GM23338 (cell line): Measurements from ENCODE around the gene ARHGEF17. TPM values are rescaled to one million over a fixed set of nuclear protein-coding genes. Genes with fewer than 3 reads are reported as not detected.

Experiments used
- ATAC-seq: fragments of 200-7000 bp; cut with Tn5 transposase; 3 replicates; pipeline ENCODE4 v1.9.1; 2020
- DNase-seq: peaks from one replicate; pipeline ENCODE4 v3.0.0-alpha.2; 2015; ENCODE audit warnings: low spot score
- H2AFZ ChIP-seq: fragments of 200-600 bp; sonication (generic); 2 replicates; pipeline ENCODE4 v1.8.0; 2016; ENCODE audit warnings: antibody characterized with exemption, mild to moderate bottlenecking, moderate library complexity
- H3F3A ChIP-seq: fragments of 200-600 bp; sonication (generic); replicated peaks from 2 replicates; pipeline ENCODE4 v1.8.0; 2017; ENCODE audit warnings: antibody characterized with exemption, mixed run types, low read depth
- H3K27ac ChIP-seq: fragments of 200-600 bp; sonication (generic); 2 replicates; pipeline ENCODE4 v1.6.1; 2016; ENCODE audit warnings: low read depth
- H3K27me3 ChIP-seq: fragments of 200-600 bp; sonication (generic); 2 replicates; pipeline ENCODE4 v1.8.0; 2016; ENCODE audit warnings: mild to moderate bottlenecking, mixed run types, moderate library complexity; ENCODE audit not compliant: insufficient read depth
- H3K36me3 ChIP-seq: fragments of 200-600 bp; sonication (generic); 2 replicates; pipeline ENCODE4 v1.8.0; 2016; ENCODE audit warnings: mild to moderate bottlenecking; ENCODE audit not compliant: insufficient read depth
- H3K4me1 ChIP-seq: fragments of 200-600 bp; sonication (generic); 2 replicates; pipeline ENCODE4 v1.8.0; 2016; ENCODE audit warnings: mild to moderate bottlenecking, moderate library complexity; ENCODE audit not compliant: insufficient read depth
- H3K4me2 ChIP-seq: fragments of 200-600 bp; sonication (generic); 2 replicates; pipeline ENCODE4 v1.7.1; 2017; ENCODE audit warnings: mixed run types
- H3K4me3 ChIP-seq: fragments of 200-600 bp; sonication (generic); 2 replicates; pipeline ENCODE4 v1.6.1; 2016; ENCODE audit warnings: mixed run types
- H3K79me2 ChIP-seq: fragments of 200-600 bp; sonication (generic); replicated peaks from 2 replicates; pipeline ENCODE4 v1.8.0; 2017; ENCODE audit warnings: mild to moderate bottlenecking; ENCODE audit not compliant: insufficient read depth
- H3K9me2 ChIP-seq: fragments of 200-600 bp; sonication (generic); 2 replicates; pipeline ENCODE4 v1.8.0; 2017; ENCODE audit not compliant: insufficient read depth
- H4K20me1 ChIP-seq: fragments of 200-600 bp; sonication (generic); replicated peaks from 2 replicates; pipeline ENCODE4 v1.8.0; 2017; ENCODE audit warnings: mild to moderate bottlenecking; ENCODE audit not compliant: insufficient read depth
- H3K27ac Mint-ChIP-seq: 2 replicates; pipeline ENCODE4 v1.8.0; 2020; ENCODE audit warnings: inconsistent platforms, mild to moderate bottlenecking, moderate library complexity, mixed read lengths
- H3K27me3 Mint-ChIP-seq: 3 replicates; pipeline ENCODE4 v1.8.0; 2022; ENCODE audit warnings: low read depth, mild to moderate bottlenecking, moderate library complexity, mixed read lengths, inconsistent platforms; ENCODE audit not compliant: insufficient read depth, poor library complexity
- H3K36me3 Mint-ChIP-seq: 3 replicates; pipeline ENCODE4 v1.8.0; 2021; ENCODE audit warnings: low read depth, mild to moderate bottlenecking, inconsistent platforms, moderate library complexity, mixed read lengths
- H3K4me1 Mint-ChIP-seq: 3 replicates; pipeline ENCODE4 v1.8.0; 2020; ENCODE audit warnings: mild to moderate bottlenecking, inconsistent platforms, mixed read lengths
- H3K4me3 Mint-ChIP-seq: 3 replicates; pipeline ENCODE4 v1.8.0; 2021; ENCODE audit warnings: moderate library complexity, mild to moderate bottlenecking, inconsistent platforms, mixed read lengths
- H3K9me3 Mint-ChIP-seq: 3 replicates; pipeline ENCODE4 v1.8.0; 2020; ENCODE audit warnings: moderate library complexity, mild to moderate bottlenecking, inconsistent platforms, mixed read lengths
- EZH2phosphoT487 ChIP-seq: fragments of 200-600 bp; sonication (generic); IDR thresholded peaks from one replicate; pipeline ENCODE4 v1.8.1; 2018; ENCODE audit warnings: antibody characterized with exemption; ENCODE audit not compliant: unreplicated experiment
- JUNB ChIP-seq: IDR thresholded peaks from one replicate; pipeline ENCODE4 v1.6.1; 2016; ENCODE audit warnings: antibody characterized with exemption; ENCODE audit not compliant: unreplicated experiment
- NANOG ChIP-seq: IDR thresholded peaks from 2 replicates; pipeline ENCODE4 v1.6.1; 2016; ENCODE audit warnings: antibody characterized with exemption, borderline replicate concordance
- POLR2AphosphoS5 ChIP-seq: IDR thresholded peaks from 2 replicates; pipeline ENCODE4 v1.6.1; 2016; ENCODE audit warnings: antibody characterized with exemption, low read depth
- STAT1 ChIP-seq: IDR thresholded peaks from one replicate; pipeline ENCODE4 v1.6.1; 2016; ENCODE audit warnings: antibody characterized with exemption; ENCODE audit not compliant: unreplicated experiment
- ZNF114 ChIP-seq: fragments of 250-450 bp; sonication (Bioruptor Pico); IDR thresholded peaks from 2 replicates; pipeline ENCODE4 v1.5.0; 2020; ENCODE audit warnings: mild to moderate bottlenecking, moderate library complexity
- polyA plus RNA-seq: library from polyadenylated mRNA; unstranded; fragments of >200 nt; fragmentation: Nextera tagmentation; extraction: Ambion mirVana; gene quantifications from 2 replicates; pipeline ENCODE4 v1.2.1, GENCODE V29; 2016
- total RNA-seq: library from RNA; depleted of rRNA; stranded (reverse); fragments of >200 nt; shearing (Covaris generic); gene quantifications from 2 replicates; pipeline ENCODE4 v1.2.3, GENCODE V29; 2014
- TF ChIP-seq, protein P1 (sequence below): fragments of 250-450 bp; sonication (Bioruptor Pico); IDR thresholded peaks from 2 replicates; pipeline ENCODE4 v1.5.0; 2020; ENCODE audit warnings: mild to moderate bottlenecking, moderate library complexity
- TF ChIP-seq, protein P2 (sequence below): IDR thresholded peaks from 2 replicates; pipeline ENCODE4 v1.6.1; 2016; ENCODE audit warnings: antibody characterized with exemption
- TF ChIP-seq, protein P3 (sequence below), 2 experiments: fragments of 200-600 bp in 1 of 2; sonication (generic) in 1 of 2; conservative IDR thresholded peaks; 2 replicates each; pipeline versions ENCODE4 v1.5.1 to v1.6.1; 2016 to 2017; ENCODE audit warnings: antibody characterized with exemption in 2 of 2, low read depth in 2 of 2, mild to moderate bottlenecking in 2 of 2, moderate library complexity in 1 of 2

ARHGEF17 gene
- total and polyA plus RNA-seq, 2 experiments from 2014 or later = 2.9 to 15.0 TPM

DNA sequence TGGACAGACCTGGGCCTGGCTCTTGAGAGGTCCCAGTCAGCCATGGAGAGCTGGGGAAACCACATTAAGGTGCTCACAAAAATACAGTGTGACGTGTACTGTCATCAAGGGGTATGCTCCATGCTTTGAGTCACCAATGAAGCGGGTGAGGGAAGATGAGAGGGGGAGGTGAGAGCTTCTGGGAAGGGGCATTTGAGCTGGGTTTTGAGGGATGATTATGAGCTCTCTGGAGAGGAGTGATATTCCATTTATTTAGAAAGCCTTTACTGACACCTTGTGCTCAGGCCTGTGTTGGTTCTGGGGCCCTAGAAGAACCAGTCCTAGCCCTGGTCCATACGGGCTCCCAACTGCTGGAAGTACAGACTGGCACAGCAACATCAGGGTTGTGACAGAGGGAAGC lies 10.4 kb upstream of the ARHGEF17 start:
- no peaks in the 10 kb centered on the region for H3K36me3 ChIP-seq
- DNase-seq (no peak), ATAC-seq (no peak)
- TF ChIP-seq, protein P1, sequence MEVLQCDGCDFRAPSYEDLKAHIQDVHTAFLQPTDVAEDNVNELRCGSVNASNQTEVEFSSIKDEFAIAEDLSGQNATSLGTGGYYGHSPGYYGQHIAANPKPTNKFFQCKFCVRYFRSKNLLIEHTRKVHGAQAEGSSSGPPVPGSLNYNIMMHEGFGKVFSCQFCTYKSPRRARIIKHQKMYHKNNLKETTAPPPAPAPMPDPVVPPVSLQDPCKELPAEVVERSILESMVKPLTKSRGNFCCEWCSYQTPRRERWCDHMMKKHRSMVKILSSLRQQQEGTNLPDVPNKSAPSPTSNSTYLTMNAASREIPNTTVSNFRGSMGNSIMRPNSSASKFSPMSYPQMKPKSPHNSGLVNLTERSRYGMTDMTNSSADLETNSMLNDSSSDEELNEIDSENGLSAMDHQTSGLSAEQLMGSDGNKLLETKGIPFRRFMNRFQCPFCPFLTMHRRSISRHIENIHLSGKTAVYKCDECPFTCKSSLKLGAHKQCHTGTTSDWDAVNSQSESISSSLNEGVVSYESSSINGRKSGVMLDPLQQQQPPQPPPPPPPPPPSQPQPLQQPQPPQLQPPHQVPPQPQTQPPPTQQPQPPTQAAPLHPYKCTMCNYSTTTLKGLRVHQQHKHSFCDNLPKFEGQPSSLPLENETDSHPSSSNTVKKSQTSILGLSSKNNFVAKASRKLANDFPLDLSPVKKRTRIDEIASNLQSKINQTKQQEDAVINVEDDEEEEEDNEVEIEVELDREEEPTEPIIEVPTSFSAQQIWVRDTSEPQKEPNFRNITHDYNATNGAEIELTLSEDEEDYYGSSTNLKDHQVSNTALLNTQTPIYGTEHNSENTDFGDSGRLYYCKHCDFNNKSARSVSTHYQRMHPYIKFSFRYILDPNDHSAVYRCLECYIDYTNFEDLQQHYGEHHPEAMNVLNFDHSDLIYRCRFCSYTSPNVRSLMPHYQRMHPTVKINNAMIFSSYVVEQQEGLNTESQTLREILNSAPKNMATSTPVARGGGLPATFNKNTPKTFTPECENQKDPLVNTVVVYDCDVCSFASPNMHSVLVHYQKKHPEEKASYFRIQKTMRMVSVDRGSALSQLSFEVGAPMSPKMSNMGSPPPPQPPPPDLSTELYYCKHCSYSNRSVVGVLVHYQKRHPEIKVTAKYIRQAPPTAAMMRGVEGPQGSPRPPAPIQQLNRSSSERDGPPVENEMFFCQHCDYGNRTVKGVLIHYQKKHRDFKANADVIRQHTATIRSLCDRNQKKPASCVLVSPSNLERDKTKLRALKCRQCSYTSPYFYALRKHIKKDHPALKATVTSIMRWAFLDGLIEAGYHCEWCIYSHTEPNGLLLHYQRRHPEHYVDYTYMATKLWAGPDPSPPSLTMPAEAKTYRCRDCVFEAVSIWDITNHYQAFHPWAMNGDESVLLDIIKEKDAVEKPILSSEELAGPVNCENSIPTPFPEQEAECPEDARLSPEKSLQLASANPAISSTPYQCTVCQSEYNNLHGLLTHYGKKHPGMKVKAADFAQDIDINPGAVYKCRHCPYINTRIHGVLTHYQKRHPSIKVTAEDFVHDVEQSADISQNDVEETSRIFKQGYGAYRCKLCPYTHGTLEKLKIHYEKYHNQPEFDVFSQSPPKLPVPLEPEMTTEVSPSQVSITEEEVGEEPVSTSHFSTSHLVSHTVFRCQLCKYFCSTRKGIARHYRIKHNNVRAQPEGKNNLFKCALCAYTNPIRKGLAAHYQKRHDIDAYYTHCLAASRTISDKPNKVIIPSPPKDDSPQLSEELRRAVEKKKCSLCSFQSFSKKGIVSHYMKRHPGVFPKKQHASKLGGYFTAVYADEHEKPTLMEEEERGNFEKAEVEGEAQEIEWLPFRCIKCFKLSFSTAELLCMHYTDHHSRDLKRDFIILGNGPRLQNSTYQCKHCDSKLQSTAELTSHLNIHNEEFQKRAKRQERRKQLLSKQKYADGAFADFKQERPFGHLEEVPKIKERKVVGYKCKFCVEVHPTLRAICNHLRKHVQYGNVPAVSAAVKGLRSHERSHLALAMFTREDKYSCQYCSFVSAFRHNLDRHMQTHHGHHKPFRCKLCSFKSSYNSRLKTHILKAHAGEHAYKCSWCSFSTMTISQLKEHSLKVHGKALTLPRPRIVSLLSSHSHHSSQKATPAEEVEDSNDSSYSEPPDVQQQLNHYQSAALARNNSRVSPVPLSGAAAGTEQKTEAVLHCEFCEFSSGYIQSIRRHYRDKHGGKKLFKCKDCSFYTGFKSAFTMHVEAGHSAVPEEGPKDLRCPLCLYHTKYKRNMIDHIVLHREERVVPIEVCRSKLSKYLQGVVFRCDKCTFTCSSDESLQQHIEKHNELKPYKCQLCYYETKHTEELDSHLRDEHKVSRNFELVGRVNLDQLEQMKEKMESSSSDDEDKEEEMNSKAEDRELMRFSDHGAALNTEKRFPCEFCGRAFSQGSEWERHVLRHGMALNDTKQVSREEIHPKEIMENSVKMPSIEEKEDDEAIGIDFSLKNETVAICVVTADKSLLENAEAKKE = no peak
- TF ChIP-seq, protein P2, sequence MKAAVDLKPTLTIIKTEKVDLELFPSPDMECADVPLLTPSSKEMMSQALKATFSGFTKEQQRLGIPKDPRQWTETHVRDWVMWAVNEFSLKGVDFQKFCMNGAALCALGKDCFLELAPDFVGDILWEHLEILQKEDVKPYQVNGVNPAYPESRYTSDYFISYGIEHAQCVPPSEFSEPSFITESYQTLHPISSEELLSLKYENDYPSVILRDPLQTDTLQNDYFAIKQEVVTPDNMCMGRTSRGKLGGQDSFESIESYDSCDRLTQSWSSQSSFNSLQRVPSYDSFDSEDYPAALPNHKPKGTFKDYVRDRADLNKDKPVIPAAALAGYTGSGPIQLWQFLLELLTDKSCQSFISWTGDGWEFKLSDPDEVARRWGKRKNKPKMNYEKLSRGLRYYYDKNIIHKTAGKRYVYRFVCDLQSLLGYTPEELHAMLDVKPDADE = no peak
- TF ChIP-seq NANOG (no peak), JUNB (no peak), EZH2phosphoT487 (no peak), ZNF114 (CRISPR knock-in tag) (no peak), POLR2AphosphoS5 (no peak), STAT1 (no peak)
- TF ChIP-seq, protein P3, sequence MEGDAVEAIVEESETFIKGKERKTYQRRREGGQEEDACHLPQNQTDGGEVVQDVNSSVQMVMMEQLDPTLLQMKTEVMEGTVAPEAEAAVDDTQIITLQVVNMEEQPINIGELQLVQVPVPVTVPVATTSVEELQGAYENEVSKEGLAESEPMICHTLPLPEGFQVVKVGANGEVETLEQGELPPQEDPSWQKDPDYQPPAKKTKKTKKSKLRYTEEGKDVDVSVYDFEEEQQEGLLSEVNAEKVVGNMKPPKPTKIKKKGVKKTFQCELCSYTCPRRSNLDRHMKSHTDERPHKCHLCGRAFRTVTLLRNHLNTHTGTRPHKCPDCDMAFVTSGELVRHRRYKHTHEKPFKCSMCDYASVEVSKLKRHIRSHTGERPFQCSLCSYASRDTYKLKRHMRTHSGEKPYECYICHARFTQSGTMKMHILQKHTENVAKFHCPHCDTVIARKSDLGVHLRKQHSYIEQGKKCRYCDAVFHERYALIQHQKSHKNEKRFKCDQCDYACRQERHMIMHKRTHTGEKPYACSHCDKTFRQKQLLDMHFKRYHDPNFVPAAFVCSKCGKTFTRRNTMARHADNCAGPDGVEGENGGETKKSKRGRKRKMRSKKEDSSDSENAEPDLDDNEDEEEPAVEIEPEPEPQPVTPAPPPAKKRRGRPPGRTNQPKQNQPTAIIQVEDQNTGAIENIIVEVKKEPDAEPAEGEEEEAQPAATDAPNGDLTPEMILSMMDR (conservative IDR thresholded peaks at IDR 0.05; ENCODE audit: low read depth in 2 of 2) = no peak
- H3K4me1 ChIP-seq = no peaks in the 10 kb centered on the region
- peaks cover 28% of the 10 kb centered on the region for H3K27me3 Mint-ChIP-seq
- peaks cover 5% of the 10 kb centered on the region; the same call in 1 of the 2 replicates for H3K27me3 ChIP-seq
- no peak overlapping the region for H3K27ac Mint-ChIP-seq
- no peak overlapping the region for H3K4me3 ChIP-seq
- no peak overlapping the region for H3K27ac ChIP-seq
- no peaks in the 10 kb centered on the region for H3K9me2 ChIP-seq
- no peaks in the 10 kb centered on the region for H3K36me3 Mint-ChIP-seq
- H3K79me2 ChIP-seq = no peaks in the 10 kb centered on the region
- no peak overlapping the region for H2AFZ ChIP-seq
- no peak overlapping the region for H3K4me3 Mint-ChIP-seq
- H3F3A ChIP-seq = no peaks in the 10 kb centered on the region
- H4K20me1 ChIP-seq = 0 out of 2 replicates have a peak, but pooled peaks cover 4% of the 10 kb centered on the region
- H3K4me2 ChIP-seq = no peak overlapping the region
- no peaks in the 10 kb centered on the region; the same call in 2 of the 3 replicates for H3K9me3 Mint-ChIP-seq
- peaks cover 9% of the 10 kb centered on the region for H3K4me1 Mint-ChIP-seq
